Measurements from ENCODE around the gene NAP1L4. TPM values are rescaled to one million over a fixed set of nuclear protein-coding genes. Genes with fewer than 3 reads are reported as not detected.

Gene NAP1L4
- total and polyA plus RNA-seq, 10 donors: 79.5 to 137 (median 114) TPM

DNA sequence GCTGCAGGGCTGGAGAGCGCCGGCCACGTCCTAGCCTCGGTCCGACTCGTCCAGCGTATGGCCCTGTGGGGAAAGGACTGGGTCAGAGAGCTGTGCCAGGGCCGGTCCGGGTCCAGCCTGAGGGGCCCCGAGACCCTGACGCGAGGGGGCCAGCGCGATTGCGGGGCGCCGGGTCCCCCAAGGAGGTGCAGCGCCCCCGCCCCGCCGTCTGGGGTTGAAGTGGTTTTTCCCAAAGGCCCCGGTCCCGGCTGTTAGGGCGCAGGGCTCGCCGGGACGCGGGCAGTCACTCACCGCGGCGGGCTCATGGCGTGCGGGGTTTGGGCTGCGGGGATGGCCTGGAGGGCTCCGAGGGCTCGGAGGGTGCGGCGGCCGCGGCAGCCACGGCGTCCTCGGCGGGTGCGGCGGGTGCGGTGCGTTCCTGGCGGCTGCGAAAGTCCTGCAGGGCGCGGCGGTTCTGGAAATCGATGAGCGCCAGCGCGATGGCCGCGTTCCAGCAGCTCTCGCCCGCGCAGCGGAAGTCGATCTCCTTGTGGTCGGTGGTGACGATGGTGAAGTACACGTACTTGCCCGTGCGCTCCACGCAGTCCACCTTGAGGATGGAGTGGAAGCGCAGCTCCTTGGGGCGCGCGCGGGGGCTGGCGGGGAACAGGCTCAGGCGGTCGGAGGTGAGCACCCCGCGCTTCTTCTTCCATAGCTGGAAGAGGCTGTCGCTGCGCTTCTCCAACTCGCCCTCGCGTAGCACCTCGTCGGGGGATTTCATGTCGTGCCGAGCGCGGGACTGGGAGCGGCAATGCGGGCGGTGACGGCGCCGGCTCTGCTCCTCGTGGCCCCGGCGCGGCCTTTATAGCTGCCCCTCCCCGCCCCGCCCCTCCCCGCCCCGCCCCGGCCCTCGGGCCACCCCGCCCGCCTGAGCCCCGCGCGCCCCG is 63.3 kb downstream of the NAP1L4 start, which contains the start of gene PHLDA2:
TSS of gene PHLDA2 (minus strand) at position 816 of the 926 bp plus-strand sequence. CDS start at position 760, 56 bp downstream.
- intact Hi-C loops (cut with DNase I; ENCODE audit: low total_unique reads): no loop called here
- 1 to 3% (median 2%) methylated on average over 39 to 113 of the region's 113 CpGs for WGBS, 5 donors
- peak; percentile 84 for DNase-seq
- H3K4me1 ChIP-seq: peaks cover 21 to 53% (median 39%) of the 10 kb centered on the region in 6 donors
- H3K27me3 ChIP-seq (replicated peaks in 1 of 7): peaks cover 0 to 67% (median 34%) of the 10 kb centered on the region in 7 donors
- H3K9me3 ChIP-seq: no peaks in the 10 kb centered on the region
- H3K27ac ChIP-seq: peak within 1 kb of the TSS in 4 of 8 donors; percentile 31 to 75 (median 66)
- H3K36me3 ChIP-seq: no peaks in the 10 kb centered on the region
- no peak for TF ChIP-seq POLR2A (IDR thresholded peaks at IDR 0.05)
- peak; percentile 67 to 75 (median 69) for TF ChIP-seq POLR2AphosphoS5 (IDR thresholded peaks at IDR 0.05)
- H3K4me3 ChIP-seq: peak within 1 kb of the TSS; percentile 38 to 80 (median 54)

DNA sequence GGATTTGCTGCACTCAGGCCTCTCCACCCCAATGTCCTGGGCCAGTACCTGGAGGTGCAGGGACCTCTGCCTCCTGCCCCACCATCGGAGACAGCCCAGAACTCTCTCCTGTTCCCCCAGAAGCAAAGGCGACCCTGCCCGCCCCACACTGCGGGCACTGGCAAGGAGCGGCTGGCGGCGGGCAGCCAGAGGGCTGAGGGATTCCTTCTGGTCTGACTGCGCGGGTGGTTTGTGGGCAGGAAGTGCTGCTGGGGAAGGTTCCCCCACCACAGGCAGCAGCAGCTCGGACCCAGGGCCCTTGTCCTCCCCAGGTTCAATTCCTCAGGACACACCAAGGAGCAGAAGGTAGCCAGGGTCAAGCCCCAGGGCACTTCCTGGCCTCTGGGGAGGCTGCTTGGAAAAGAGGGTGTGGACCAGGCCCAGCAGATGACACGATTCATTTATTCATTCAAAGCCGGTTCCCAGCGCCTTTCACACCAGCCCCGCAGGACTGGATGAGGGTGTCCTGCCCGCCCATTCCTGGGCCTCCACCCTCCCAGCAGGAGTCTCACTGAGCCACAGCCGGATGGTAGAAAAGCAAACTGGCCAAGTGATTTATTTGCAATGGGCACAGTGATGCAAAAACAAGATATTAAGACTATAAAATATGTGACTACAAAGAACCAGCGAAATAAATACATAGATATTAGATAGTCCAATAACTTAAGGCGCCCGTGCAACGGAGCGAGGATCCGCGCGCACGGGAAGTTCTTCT is 64.1 kb downstream of the NAP1L4 start:
- Histone ChIP-seq H3K27ac (peak overlapping the region in 3 of 8 donors; percentile 57 to 75 (median 74)), H3K9me3 (no peaks in the 10 kb centered on the region), H3K36me3 (no peaks in the 10 kb centered on the region), H3K4me1 (peaks cover 18 to 44% (median 35%) of the 10 kb centered on the region in 6 donors), H3K4me3 (peak overlapping the region; percentile 34 to 80 (median 54)), H3K27me3 (replicated peaks in 1 of 7) (peaks cover 0 to 67% (median 34%) of the 10 kb centered on the region in 7 donors)
- DNase-seq: peak; percentile 67
- WGBS, 5 donors: 15 to 24% (median 18%) methylated on average over 21 to 25 of the region's 25 CpGs
- no peak for TF ChIP-seq POLR2A (IDR thresholded peaks at IDR 0.05)
- no peak for TF ChIP-seq POLR2AphosphoS5 (IDR thresholded peaks at IDR 0.05)
- TF ChIP-seq, protein P1, sequence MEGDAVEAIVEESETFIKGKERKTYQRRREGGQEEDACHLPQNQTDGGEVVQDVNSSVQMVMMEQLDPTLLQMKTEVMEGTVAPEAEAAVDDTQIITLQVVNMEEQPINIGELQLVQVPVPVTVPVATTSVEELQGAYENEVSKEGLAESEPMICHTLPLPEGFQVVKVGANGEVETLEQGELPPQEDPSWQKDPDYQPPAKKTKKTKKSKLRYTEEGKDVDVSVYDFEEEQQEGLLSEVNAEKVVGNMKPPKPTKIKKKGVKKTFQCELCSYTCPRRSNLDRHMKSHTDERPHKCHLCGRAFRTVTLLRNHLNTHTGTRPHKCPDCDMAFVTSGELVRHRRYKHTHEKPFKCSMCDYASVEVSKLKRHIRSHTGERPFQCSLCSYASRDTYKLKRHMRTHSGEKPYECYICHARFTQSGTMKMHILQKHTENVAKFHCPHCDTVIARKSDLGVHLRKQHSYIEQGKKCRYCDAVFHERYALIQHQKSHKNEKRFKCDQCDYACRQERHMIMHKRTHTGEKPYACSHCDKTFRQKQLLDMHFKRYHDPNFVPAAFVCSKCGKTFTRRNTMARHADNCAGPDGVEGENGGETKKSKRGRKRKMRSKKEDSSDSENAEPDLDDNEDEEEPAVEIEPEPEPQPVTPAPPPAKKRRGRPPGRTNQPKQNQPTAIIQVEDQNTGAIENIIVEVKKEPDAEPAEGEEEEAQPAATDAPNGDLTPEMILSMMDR (IDR thresholded peaks at IDR 0.05 in 8 of 11, conservative IDR thresholded peaks at IDR 0.05 in 3 of 11): no peak
- intact Hi-C loops (cut with DNase I; ENCODE audit: low total_unique reads): no loop called here

DNA sequence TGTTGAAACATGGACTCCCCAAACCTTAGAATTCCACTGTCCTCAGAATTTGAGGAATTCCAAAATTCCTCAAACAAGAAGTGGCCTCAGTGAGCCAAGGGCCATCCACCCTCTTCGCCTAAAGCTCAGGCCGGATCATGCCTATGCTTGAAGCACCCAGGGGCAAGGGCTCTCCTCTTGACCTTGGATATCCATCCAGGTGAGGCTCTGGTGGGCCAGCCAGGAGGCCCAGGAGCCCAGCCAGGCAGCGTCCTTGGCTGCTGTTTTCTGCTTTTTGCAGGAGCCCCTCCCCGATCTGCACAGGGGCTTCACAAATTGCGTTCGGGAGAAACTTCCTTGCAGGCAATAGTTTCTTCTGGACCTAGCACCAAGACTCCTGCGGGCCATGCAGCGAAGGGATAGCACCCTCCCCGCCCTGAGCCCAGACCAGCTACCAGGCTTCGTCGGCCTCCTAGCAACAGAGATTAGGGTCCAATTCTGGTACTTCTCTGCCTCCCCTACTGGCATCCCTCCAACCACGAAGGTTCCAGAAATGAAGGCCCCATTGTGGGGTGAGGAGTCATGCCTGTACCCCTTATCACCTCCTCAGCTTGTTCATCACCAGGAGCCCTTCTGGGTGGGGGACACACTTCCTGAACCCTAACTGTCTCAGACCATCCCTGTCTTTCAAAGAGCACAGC is 64.9 kb downstream of the NAP1L4 start:
- no peaks in the 10 kb centered on the region for H3K9me3 ChIP-seq
- H3K36me3 ChIP-seq: no peaks in the 10 kb centered on the region
- peaks cover 0 to 65% (median 34%) of the 10 kb centered on the region in 7 donors for H3K27me3 ChIP-seq (replicated peaks in 1 of 7)
- peak; percentile 47 for DNase-seq
- TF ChIP-seq POLR2A (IDR thresholded peaks at IDR 0.05): no peak
- TF ChIP-seq, protein P1 (IDR thresholded peaks at IDR 0.05 in 8 of 11, conservative IDR thresholded peaks at IDR 0.05 in 3 of 11): no peak
- no peak for TF ChIP-seq POLR2AphosphoS5 (IDR thresholded peaks at IDR 0.05)
- intact Hi-C loops (cut with DNase I; ENCODE audit: low total_unique reads): no loop called here
- peaks cover 17 to 37% (median 32%) of the 10 kb centered on the region in 6 donors for H3K4me1 ChIP-seq
- WGBS, 5 donors: 86 to 98% (median 87%) methylated on average over 10 to 12 of the region's 12 CpGs
- no peak overlapping the region for H3K4me3 ChIP-seq
- H3K27ac ChIP-seq: no peak overlapping the region

DNA sequence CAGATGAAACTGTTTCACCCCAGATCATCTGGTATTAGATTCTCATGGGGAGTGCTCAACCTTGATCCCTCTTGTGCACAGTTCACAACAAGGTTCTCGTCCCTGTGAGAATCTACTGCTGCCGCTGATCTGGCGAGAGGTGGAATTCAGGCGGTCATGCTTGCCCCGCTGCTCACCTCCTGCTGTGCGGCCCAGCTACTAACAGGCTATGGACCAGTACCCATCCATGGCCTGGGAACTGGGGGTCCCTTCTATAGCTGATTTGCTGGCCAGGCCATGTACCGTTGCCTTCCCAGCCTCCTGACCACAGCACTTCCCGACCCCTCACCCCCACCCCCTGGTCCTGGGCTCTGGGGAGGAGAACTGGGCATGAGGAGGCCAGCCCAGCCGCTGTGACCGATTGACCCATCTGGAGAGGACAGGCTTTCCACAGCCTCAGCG is 65.5 kb downstream of the NAP1L4 start:
- peaks cover 0 to 59% (median 34%) of the 10 kb centered on the region in 7 donors for H3K27me3 ChIP-seq (replicated peaks in 1 of 7)
- peaks cover 17 to 37% (median 32%) of the 10 kb centered on the region in 6 donors for H3K4me1 ChIP-seq
- peak; percentile 68 for DNase-seq
- intact Hi-C loops (cut with DNase I; ENCODE audit: low total_unique reads): no loop called here
- H3K36me3 ChIP-seq: no peaks in the 10 kb centered on the region
- H3K9me3 ChIP-seq: no peaks in the 10 kb centered on the region
- no peak overlapping the region for H3K27ac ChIP-seq
- 87 to 93% (median 92%) methylated on average over 9 to 11 of the region's 11 CpGs for WGBS, 5 donors
- no peak overlapping the region for H3K4me3 ChIP-seq
- no peak for TF ChIP-seq POLR2AphosphoS5 (IDR thresholded peaks at IDR 0.05)
- TF ChIP-seq, protein P1 (IDR thresholded peaks at IDR 0.05 in 8 of 11, conservative IDR thresholded peaks at IDR 0.05 in 3 of 11): no peak
- no peak for TF ChIP-seq POLR2A (IDR thresholded peaks at IDR 0.05)
